GM19043 (cell line): ENCODE data around the gene SPATA16.
"Not testable (repeated sequence)": the region's sequence is repeated elsewhere in the genome, so short reads cannot be mapped to it uniquely, and the experiment has no call there.

Experiments used
- ATAC-seq: cut with Tn5 transposase; IDR thresholded peaks from one replicate; pipeline ENCODE4 v1.9.1; 2021; ENCODE audit warnings: low read depth; ENCODE audit not compliant: unreplicated experiment

The SPATA16 gene

GRCh38 chr3:173065543-173065981, 75.5 kb downstream of the SPATA16 start:
- no peak for ATAC-seq

- no peak for ATAC-seq
These were observed 76.4 kb downstream of the SPATA16 start for GRCh38 chr3:173064631-173065030.

- no peak for ATAC-seq
These were observed 82.8 kb downstream of the SPATA16 start for GRCh38 chr3:173058229-173058628.

- ATAC-seq, result no peak
These were observed 85.7 kb downstream of the SPATA16 start for GRCh38 chr3:173055228-173055933.

GRCh38 chr3:173049360-173049759, 91.7 kb downstream of the SPATA16 start:
- no peak for ATAC-seq

- no peak for ATAC-seq
These were observed 95.2 kb downstream of the SPATA16 start for GRCh38 chr3:173045770-173046382.

GRCh38 chr3:173044998-173045397, 96.0 kb downstream of the SPATA16 start:
- ATAC-seq, result no peak

- no peak for ATAC-seq
These were observed 97.3 kb downstream of the SPATA16 start for GRCh38 chr3:173043757-173044156.

GRCh38 chr3:173038484-173038871, 102.6 kb downstream of the SPATA16 start:
- ATAC-seq, result no peak

- no peak for ATAC-seq
These were observed 103.1 kb downstream of the SPATA16 start for GRCh38 chr3:173037840-173038483.

- ATAC-seq, result no peak
These were observed 110.8 kb downstream of the SPATA16 start for GRCh38 chr3:173030273-173030672.

- no peak for ATAC-seq
These were observed 112.7 kb downstream of the SPATA16 start for GRCh38 chr3:173028351-173028750.

GRCh38 chr3:173027429-173027828, 113.6 kb downstream of the SPATA16 start:
- ATAC-seq, result no peak

GRCh38 chr3:173025941-173026340, 115.1 kb downstream of the SPATA16 start:
- ATAC-seq, result no peak

- ATAC-seq, result no peak
These were observed 119.4 kb downstream of the SPATA16 start for GRCh38 chr3:173021547-173022185.

- not testable (repeated sequence) for ATAC-seq
These were observed 120.9 kb downstream of the SPATA16 start for GRCh38 chr3:173020128-173020527.

GRCh38 chr3:173019378-173019777, 121.7 kb downstream of the SPATA16 start:
- ATAC-seq, result no peak

- no peak for ATAC-seq
These were observed 122.3 kb downstream of the SPATA16 start for GRCh38 chr3:173018758-173019157.

- ATAC-seq, result no peak
These were observed 127.7 kb downstream of the SPATA16 start for GRCh38 chr3:173013219-173013832.

GRCh38 chr3:173009410-173009809, 131.6 kb downstream of the SPATA16 start:
- no peak for ATAC-seq

- no peak for ATAC-seq
These were observed 132.1 kb downstream of the SPATA16 start for GRCh38 chr3:173008978-173009377.
